ENCODE results near the gene MRTFA. TPM values are rescaled to one million over a fixed set of nuclear protein-coding genes. Genes with fewer than 3 reads are reported as not detected.
A peak's percentile ranks its signal among the peaks of the same experiment; 100 is the strongest.
"Not testable (repeated sequence)": the region's sequence is repeated elsewhere in the genome, so short reads cannot be mapped to it uniquely, and the experiment has no call there.

Gene MRTFA
- total RNA-seq, 1 donor from 2014 or later = 105 TPM

DNA sequence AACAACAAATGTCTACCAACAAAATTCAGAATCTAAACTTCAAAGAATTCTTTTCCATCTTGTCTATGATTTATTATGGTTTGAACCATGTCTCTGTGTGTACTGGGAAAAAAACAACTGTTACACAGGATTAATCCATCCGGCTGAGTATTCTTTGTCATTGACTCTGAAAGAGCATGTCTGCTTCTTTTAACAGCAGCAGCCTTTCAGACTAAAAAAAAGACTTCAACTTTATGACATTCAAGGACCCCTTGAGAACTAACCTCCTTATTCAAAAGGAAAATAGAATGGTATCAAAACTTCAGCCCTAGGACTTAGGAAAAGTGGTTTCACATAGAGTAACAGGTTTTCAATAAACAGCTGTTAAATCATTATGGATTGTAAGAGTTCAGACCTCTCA, 79.9 kb downstream of the MRTFA start:
- Mint-ChIP-seq H3K4me1 (peaks cover 31% of the 10 kb centered on the region), H3K27ac (peak overlapping the region; percentile 91), H3K4me3 (no peak overlapping the region), H3K36me3 (peaks cover 19% of the 10 kb centered on the region), H3K9me3 (peaks cover 4% of the 10 kb centered on the region), H3K27me3 (ENCODE audit: low read depth) (no peaks in the 10 kb centered on the region)
- TF ChIP-seq, protein P1, sequence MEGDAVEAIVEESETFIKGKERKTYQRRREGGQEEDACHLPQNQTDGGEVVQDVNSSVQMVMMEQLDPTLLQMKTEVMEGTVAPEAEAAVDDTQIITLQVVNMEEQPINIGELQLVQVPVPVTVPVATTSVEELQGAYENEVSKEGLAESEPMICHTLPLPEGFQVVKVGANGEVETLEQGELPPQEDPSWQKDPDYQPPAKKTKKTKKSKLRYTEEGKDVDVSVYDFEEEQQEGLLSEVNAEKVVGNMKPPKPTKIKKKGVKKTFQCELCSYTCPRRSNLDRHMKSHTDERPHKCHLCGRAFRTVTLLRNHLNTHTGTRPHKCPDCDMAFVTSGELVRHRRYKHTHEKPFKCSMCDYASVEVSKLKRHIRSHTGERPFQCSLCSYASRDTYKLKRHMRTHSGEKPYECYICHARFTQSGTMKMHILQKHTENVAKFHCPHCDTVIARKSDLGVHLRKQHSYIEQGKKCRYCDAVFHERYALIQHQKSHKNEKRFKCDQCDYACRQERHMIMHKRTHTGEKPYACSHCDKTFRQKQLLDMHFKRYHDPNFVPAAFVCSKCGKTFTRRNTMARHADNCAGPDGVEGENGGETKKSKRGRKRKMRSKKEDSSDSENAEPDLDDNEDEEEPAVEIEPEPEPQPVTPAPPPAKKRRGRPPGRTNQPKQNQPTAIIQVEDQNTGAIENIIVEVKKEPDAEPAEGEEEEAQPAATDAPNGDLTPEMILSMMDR (IDR thresholded peaks at IDR 0.05; ENCODE audit: unreplicated experiment) = no peak
- no peak for DNase-seq (ENCODE audit: low spot score in 2 of 2, unreplicated experiment in 2 of 2)

DNA sequence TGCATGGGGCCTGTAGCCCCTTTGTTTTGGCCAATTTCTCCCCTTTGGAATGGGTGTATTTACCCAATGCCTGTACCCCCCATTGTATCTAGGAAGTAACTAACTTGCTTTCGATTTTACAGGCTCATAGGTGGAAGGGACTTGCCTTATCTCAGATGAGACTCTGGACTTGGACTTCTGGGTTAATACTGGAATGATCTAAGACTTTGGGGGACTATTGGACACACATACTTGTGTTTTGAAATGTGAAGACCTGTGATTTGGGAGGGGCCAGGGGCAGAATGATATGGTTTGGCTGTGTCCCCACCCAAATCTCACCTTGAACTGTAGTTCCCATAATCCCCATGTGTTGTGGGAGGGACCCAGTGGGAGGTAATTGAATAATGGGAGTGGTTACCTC, 82.5 kb downstream of the MRTFA start:
- not testable (repeated sequence) for H3K4me3 Mint-ChIP-seq; DNase-seq (ENCODE audit: low spot score in 2 of 2, unreplicated experiment in 2 of 2); H3K27me3 Mint-ChIP-seq (ENCODE audit: low read depth); H3K9me3 Mint-ChIP-seq; H3K27ac Mint-ChIP-seq
- Mint-ChIP-seq H3K36me3 (peaks cover 23% of the 10 kb centered on the region), H3K4me1 (peaks cover 24% of the 10 kb centered on the region)

DNA sequence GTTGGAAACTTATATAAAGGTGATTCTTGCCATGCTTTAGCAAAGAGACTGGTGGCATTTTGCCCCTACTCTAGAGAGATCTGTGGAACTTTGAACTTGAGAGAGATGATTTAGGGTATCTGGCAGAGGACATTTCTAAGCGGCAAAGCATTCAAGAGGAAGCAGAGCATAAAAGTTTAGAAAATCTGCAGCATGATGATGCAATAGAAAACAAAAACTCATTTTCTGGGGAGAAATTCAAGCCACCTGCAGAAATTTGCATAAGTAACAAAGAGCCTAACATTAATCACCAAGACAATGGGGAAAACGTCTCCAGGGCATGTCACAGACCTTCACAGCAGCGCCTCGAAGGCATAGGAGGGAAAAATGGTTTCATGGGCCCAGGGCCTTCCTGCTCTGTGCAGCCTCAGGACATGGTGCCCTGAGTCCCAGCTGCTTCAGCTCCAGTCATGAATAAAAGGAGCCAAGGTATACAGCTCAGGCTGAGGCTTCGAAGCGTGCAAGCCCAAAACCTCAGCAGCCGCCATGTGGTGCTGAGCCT, 83.4 kb downstream of the MRTFA start:
- Mint-ChIP-seq H3K4me3 (no peak overlapping the region), H3K36me3 (peaks cover 24% of the 10 kb centered on the region), H3K27ac (no peak overlapping the region), H3K4me1 (peaks cover 22% of the 10 kb centered on the region), H3K9me3 (peaks cover 4% of the 10 kb centered on the region), H3K27me3 (ENCODE audit: low read depth) (no peaks in the 10 kb centered on the region)
- TF ChIP-seq, protein P1 (IDR thresholded peaks at IDR 0.05; ENCODE audit: unreplicated experiment) = no peak
- DNase-seq (ENCODE audit: low spot score in 2 of 2, unreplicated experiment in 2 of 2) = no peak

DNA sequence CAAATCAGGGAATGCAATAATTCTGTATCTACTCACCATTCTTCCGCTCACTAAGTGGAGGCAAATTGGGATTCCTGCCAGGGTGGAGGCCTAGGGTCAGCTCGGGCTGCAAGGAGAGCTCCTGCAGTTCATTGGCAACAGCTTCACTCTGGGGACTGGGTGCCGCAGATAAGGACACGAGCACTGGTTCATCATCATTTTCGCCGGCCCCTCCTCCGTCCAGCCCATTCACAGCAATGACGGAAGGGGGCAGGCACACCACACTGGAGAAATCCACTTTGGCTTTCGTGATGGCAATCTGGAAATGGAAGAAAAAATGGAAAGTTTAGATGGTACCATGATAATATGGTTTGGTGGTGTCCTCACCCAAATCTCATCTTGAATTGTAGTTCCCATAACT, 84.4 kb downstream of the MRTFA start:
- TF ChIP-seq, protein P1 (IDR thresholded peaks at IDR 0.05; ENCODE audit: unreplicated experiment) = no peak
- no peak overlapping the region for H3K27ac Mint-ChIP-seq

DNA sequence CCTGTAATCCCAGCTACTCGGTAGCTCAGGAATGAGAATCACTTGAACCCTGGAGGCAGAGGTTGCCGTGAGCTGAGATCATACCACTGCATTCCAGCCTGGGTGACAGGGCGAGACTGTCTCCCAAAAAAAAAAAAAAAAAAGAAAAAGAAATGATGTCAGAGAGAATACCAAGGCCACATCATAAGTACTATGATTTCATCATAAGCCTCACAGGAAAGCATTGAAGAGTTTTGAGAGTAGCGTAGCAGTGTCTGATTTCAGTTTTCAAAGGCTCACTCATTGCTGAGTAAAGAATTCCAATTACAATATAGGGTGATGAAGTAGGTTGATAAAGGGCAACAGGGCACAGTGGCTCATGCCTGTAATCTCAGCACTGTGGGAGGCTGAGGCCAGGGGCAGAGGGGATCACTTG, 88.8 kb downstream of the MRTFA start:
- Mint-ChIP-seq H3K27ac (peak overlapping the region; percentile 84), H3K27me3 (ENCODE audit: low read depth) (no peaks in the 10 kb centered on the region)
- DNase-seq (ENCODE audit: low spot score in 2 of 2, unreplicated experiment in 2 of 2) = no peak

More for the DNA sequence above, 84.4 kb downstream of the MRTFA start:
- no peak for DNase-seq (ENCODE audit: low spot score in 2 of 2, unreplicated experiment in 2 of 2)
- Mint-ChIP-seq H3K4me3 (no peak overlapping the region), H3K36me3 (peaks cover 30% of the 10 kb centered on the region), H3K9me3 (peaks cover 4% of the 10 kb centered on the region), H3K27me3 (ENCODE audit: low read depth) (no peaks in the 10 kb centered on the region), H3K4me1 (peaks cover 22% of the 10 kb centered on the region)

DNA sequence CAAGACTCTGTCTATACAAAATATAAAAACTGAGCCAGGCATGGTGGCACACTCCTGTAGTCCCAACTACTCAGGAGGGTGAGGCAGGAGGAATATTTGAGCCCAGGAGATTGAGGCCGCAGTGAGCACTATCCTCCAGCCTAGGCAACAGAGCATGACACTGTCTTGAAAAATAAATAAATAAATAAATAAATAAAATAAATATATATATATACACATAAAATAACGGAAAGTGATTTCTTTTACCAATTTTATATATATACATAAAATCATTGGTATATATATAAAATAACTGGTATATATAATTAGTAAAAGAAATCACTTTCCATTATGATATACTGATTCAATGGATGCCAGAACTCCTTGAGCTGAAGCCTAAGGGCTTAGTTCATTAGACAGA, 91.8 kb downstream of the MRTFA start:
- TF ChIP-seq, protein P1 (IDR thresholded peaks at IDR 0.05; ENCODE audit: unreplicated experiment) = no peak
- Mint-ChIP-seq H3K27ac (no peak overlapping the region), H3K4me3 (no peak overlapping the region), H3K27me3 (ENCODE audit: low read depth) (no peaks in the 10 kb centered on the region), H3K4me1 (peaks cover 25% of the 10 kb centered on the region), H3K36me3 (peaks cover 24% of the 10 kb centered on the region), H3K9me3 (no peaks in the 10 kb centered on the region)
- DNase-seq (ENCODE audit: low spot score in 2 of 2, unreplicated experiment in 2 of 2) = no peak

More for the DNA sequence above, 88.8 kb downstream of the MRTFA start:
- no peaks in the 10 kb centered on the region for H3K9me3 Mint-ChIP-seq
- TF ChIP-seq, protein P1 (IDR thresholded peaks at IDR 0.05; ENCODE audit: unreplicated experiment) = no peak
- peaks cover 14% of the 10 kb centered on the region for H3K4me1 Mint-ChIP-seq
- H3K4me3 Mint-ChIP-seq = no peak overlapping the region
- H3K36me3 Mint-ChIP-seq = peaks cover 33% of the 10 kb centered on the region

Measured in mesothelial cell of epicardium (in vitro differentiated cells).